ENCODE measurements around the gene PDE8A.

GRCh38 chr15:85006655-85007054, 25.0 kb downstream of the PDE8A start:
- no peak for TF ChIP-seq CTCF (IDR thresholded peaks at IDR 0.05)
- no peak for TF ChIP-seq POLR2AphosphoS5 (IDR thresholded peaks at IDR 0.05)
- TF ChIP-seq POLR2A (IDR thresholded peaks at IDR 0.05), result no peak

Measured in breast epithelium (tissue), 3 donors.